Keratinocyte (primary cell): ENCODE data around the gene NOS1AP. TPM values are rescaled to one million over a fixed set of nuclear protein-coding genes. Genes with fewer than 3 reads are reported as not detected.

Source experiments
- DNase-seq: peaks from one replicate; pipeline ENCODE4 v3.0.0-alpha.2; 2011; ENCODE audit warnings: low read depth, missing footprints, low spot score
- FAIRE-seq: peaks from 2 replicates; lab custom pipeline; 2011; peaks lifted over from hg19 to GRCh38; lab: Jason Lieb, UNC
- H2AFZ ChIP-seq: 2 replicates; pipeline ENCODE4 v1.6.0; 2012; ENCODE audit warnings: low read length, control low read depth, inconsistent platforms; ENCODE audit not compliant: control insufficient read depth
- H3K27ac ChIP-seq: 2 replicates; pipeline ENCODE4 v1.5.1; 2011; ENCODE audit warnings: low read length; ENCODE audit not compliant: control insufficient read depth, insufficient read depth
- H3K27me3 ChIP-seq: 3 replicates; pipeline ENCODE4 v1.6.0; 2011; ENCODE audit warnings: low read length; ENCODE audit not compliant: control insufficient read depth, insufficient read depth; ENCODE audit errors: extremely low read depth
- H3K36me3 ChIP-seq, 2 experiments: 2 replicates in 1 of 2; 3 replicates in 1 of 2; pipeline ENCODE4 v1.5.1; 2011; ENCODE audit warnings: low read length in 2 of 2, mild to moderate bottlenecking in 1 of 2; ENCODE audit not compliant: control insufficient read depth in 2 of 2, insufficient read depth in 2 of 2; ENCODE audit errors: extremely low read depth in 1 of 2
- H3K4me1 ChIP-seq: 3 replicates; pipeline ENCODE4 v1.5.1; 2011; ENCODE audit warnings: low read length; ENCODE audit not compliant: control insufficient read depth, insufficient read depth; ENCODE audit errors: extremely low read depth
- H3K4me2 ChIP-seq: 3 replicates; pipeline ENCODE4 v1.6.0; 2011; ENCODE audit warnings: low read depth, low read length; ENCODE audit not compliant: control insufficient read depth, insufficient read depth; ENCODE audit errors: extremely low read depth
- H3K4me3 ChIP-seq, 3 experiments: fragments of 200-600 bp in 1 of 3; sonication (generic) in 1 of 3; 2 replicates in 2 of 3; 3 replicates in 1 of 3; pipeline ENCODE4 v1.5.1; 2011 to 2016; ENCODE audit warnings: low read length in 3 of 3, mild to moderate bottlenecking in 3 of 3, control low read depth in 2 of 3, inconsistent platforms in 1 of 3, low read depth in 1 of 3, mixed read lengths in 1 of 3, mixed run types in 1 of 3, moderate library complexity in 1 of 3; ENCODE audit not compliant: control insufficient read depth in 2 of 3, insufficient read depth in 2 of 3; ENCODE audit errors: extremely low read depth in 1 of 3
- H3K79me2 ChIP-seq: 2 replicates; pipeline ENCODE4 v1.6.0; 2012; ENCODE audit warnings: low read length; ENCODE audit not compliant: control insufficient read depth, insufficient read depth
- H3K9ac ChIP-seq: 3 replicates; pipeline ENCODE4 v1.6.0; 2011; ENCODE audit warnings: low read length; ENCODE audit not compliant: control insufficient read depth, insufficient read depth; ENCODE audit errors: extremely low read depth
- H3K9me1 ChIP-seq: 3 replicates; pipeline ENCODE4 v1.6.0; 2011; ENCODE audit warnings: low read length; ENCODE audit not compliant: control insufficient read depth, insufficient read depth; ENCODE audit errors: extremely low read depth
- H3K9me3 ChIP-seq: 2 replicates; pipeline ENCODE4 v1.5.1; 2012; ENCODE audit warnings: low read depth, low read length; ENCODE audit not compliant: control insufficient read depth
- H4K20me1 ChIP-seq: 3 replicates; pipeline ENCODE4 v1.6.0; 2011; ENCODE audit warnings: low read length; ENCODE audit not compliant: control insufficient read depth, insufficient read depth; ENCODE audit errors: extremely low read depth
- CTCF ChIP-seq, 3 experiments: IDR thresholded peaks in 1 of 3; conservative IDR thresholded peaks in 1 of 3; optimal IDR thresholded peaks in 1 of 3; 2 replicates in 2 of 3; 3 replicates in 1 of 3; pipeline versions ENCODE3 to v1.5.1; 2011; ENCODE audit warnings: low read length in 3 of 3, mild to moderate bottlenecking in 3 of 3, moderate library complexity in 2 of 3, control low read depth in 1 of 3, inconsistent platforms in 1 of 3; ENCODE audit not compliant: insufficient read depth in 2 of 3; ENCODE audit errors: extremely low read depth in 1 of 3
- EZH2 ChIP-seq: IDR thresholded peaks from one replicate; pipeline ENCODE4 v1.6.1; 2012; ENCODE audit warnings: inconsistent platforms, mild to moderate bottlenecking, low read length, moderate library complexity
- dilution Hi-C: fragments of 300-500 bp; cut with MboI; formaldehyde crosslinking; loops from one replicate; pipeline ENCODE4 v1.7.0; 2020; ENCODE audit warnings: low sequenced_read_pairs; ENCODE audit not compliant: extremely low pct_ligation_motif_present
- polyA plus RNA-seq, 5 experiments: library from polyadenylated mRNA; depleted of rRNA in 3 of 5; stranded (reverse) in 3 of 5; stranded (forward) in 1 of 5; unstranded in 1 of 5; fragments of >200 nt; gene quantifications; 1 replicate in 1 of 5; 2 replicates in 3 of 5; 3 replicates in 1 of 5; pipeline versions ENCODE4 v1.2.1 to v1.2.3, GENCODE V29; 2011 to 2012; ENCODE audit warnings: missing spikeins in 2 of 5, low read depth in 1 of 5, low replicate concordance in 1 of 5

NOS1AP gene
- polyA plus RNA-seq, 1 donor (not counting 4 experiments of a cell fraction or from before 2014, with no cell fraction given), result not detected

- Histone ChIP-seq H3K36me3 (no peaks in the 10 kb centered on the region), H3K9ac (no peak overlapping the region), H3K9me3 (no peaks in the 10 kb centered on the region), H3K27me3 (peaks cover 4% of the 10 kb centered on the region), H3K27ac (no peak overlapping the region), H4K20me1 (no peaks in the 10 kb centered on the region), H3K4me2 (no peak overlapping the region), H3K9me1 (no peaks in the 10 kb centered on the region), H3K4me1 (no peaks in the 10 kb centered on the region), H3K4me3 (no peak overlapping the region), H3K79me2 (no peaks in the 10 kb centered on the region), H2AFZ (no peak overlapping the region)
- DNase-seq (no peak), FAIRE-seq (no peak)
- TF ChIP-seq CTCF (optimal IDR thresholded peaks at IDR 0.05 in 1 of 3, IDR thresholded peaks at IDR 0.05 in 1 of 3, conservative IDR thresholded peaks at IDR 0.05 in 1 of 3; ENCODE audit: extremely low read depth in 1 of 3, insufficient read depth in 2 of 3, low read length in 3 of 3) (no peak), EZH2 (no peak)
- dilution Hi-C loops, result no loop called here
These were observed 164.4 kb downstream of the NOS1AP start for GRCh38 chr1:162233937-162234336.

DNA sequence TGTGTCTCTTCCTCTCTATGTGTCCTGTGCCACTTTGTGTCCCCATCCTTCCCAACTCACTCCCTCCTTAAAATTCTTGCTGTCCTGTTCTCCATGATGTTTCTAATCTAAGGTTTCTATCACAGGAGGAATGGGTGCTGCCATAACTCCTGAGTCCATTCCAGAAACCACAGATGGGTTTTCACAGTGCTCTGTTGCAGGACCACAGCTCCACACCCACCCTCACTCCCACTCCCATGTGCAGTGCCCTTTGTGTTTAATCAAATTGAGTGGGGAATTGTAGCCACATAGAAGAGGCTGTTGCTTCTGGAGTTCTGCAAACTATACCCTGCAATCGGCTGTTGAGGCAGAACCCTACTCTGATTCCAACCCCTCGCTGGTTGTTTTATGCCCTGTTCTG, 165.1 kb downstream of the NOS1AP start:
- Histone ChIP-seq H3K9me1 (no peaks in the 10 kb centered on the region), H4K20me1 (no peaks in the 10 kb centered on the region), H3K27ac (no peak overlapping the region), H3K27me3 (peaks cover 4% of the 10 kb centered on the region), H3K36me3 (no peaks in the 10 kb centered on the region), H3K4me3 (no peak overlapping the region), H3K9ac (no peak overlapping the region), H3K4me2 (no peak overlapping the region), H3K4me1 (no peaks in the 10 kb centered on the region), H3K79me2 (no peaks in the 10 kb centered on the region), H2AFZ (no peak overlapping the region), H3K9me3 (no peaks in the 10 kb centered on the region)
- no peak for FAIRE-seq
- dilution Hi-C loops, result no loop called here
- DNase-seq, result no peak
- TF ChIP-seq CTCF (optimal IDR thresholded peaks at IDR 0.05 in 1 of 3, IDR thresholded peaks at IDR 0.05 in 1 of 3, conservative IDR thresholded peaks at IDR 0.05 in 1 of 3; ENCODE audit: extremely low read depth in 1 of 3, insufficient read depth in 2 of 3, low read length in 3 of 3), result no peak
- no peak for TF ChIP-seq EZH2
